ENCODE measurements around the gene PRR20G. TPM values are rescaled to one million over a fixed set of nuclear protein-coding genes. Genes with fewer than 3 reads are reported as not detected.

Gene PRR20G
- total and polyA plus RNA-seq, 2 of the 8 experiments (the other 6 are each of a cell fraction or from before 2014, with no cell fraction given): 0.24 TPM; not detected in 1

GRCh38 chr3:127316685-127317084, 28.8 kb upstream of the PRR20G start:
- no peak overlapping the region for H2BK120ac ChIP-seq (replicated peaks; ENCODE audit: low read depth, low read length)
- H2AK5ac ChIP-seq (ENCODE audit: low read depth, low read length): no peak overlapping the region
- no peaks in the 10 kb centered on the region for H3K79me1 ChIP-seq (ENCODE audit: low read depth, low read length)
- FAIRE-seq (no peak), DNase-seq (ENCODE audit: low read depth in 1 of 2, low spot score in 2 of 2) (no peak)
- H3K4me1 ChIP-seq (replicated peaks in 1 of 4; ENCODE audit: control insufficient read depth in 3 of 4, insufficient read depth in 4 of 4, low read length in 3 of 4): no peaks in the 10 kb centered on the region
- H2AFZ ChIP-seq (ENCODE audit: low read length): no peak overlapping the region
- H3K79me2 ChIP-seq (ENCODE audit: control insufficient read depth in 1 of 2, insufficient read depth in 2 of 2, low read length in 2 of 2): no peaks in the 10 kb centered on the region
- H2BK5ac ChIP-seq (ENCODE audit: low read depth, low read length): no peak overlapping the region
- H3K56ac ChIP-seq (replicated peaks; ENCODE audit: insufficient read length, low read depth, low read length): no peak overlapping the region
- no peak overlapping the region for H2BK15ac ChIP-seq (ENCODE audit: low read length)
- no peak overlapping the region for H3K18ac ChIP-seq (ENCODE audit: extremely low read depth, low read length)
- H3K23ac ChIP-seq (ENCODE audit: insufficient read length): no peak overlapping the region
- TF ChIP-seq HDAC2 (IDR thresholded peaks at IDR 0.05; ENCODE audit: borderline replicate concordance in 1 of 2, low read depth in 2 of 2, low read length in 2 of 2): no peak
- no peak for TF ChIP-seq BCL11A (IDR thresholded peaks at IDR 0.05; ENCODE audit: low read depth in 2 of 2, low read length in 2 of 2)
- TF ChIP-seq, protein P1, sequence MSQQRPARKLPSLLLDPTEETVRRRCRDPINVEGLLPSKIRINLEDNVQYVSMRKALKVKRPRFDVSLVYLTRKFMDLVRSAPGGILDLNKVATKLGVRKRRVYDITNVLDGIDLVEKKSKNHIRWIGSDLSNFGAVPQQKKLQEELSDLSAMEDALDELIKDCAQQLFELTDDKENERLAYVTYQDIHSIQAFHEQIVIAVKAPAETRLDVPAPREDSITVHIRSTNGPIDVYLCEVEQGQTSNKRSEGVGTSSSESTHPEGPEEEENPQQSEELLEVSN (IDR thresholded peaks at IDR 0.05): no peak
- CTCF ChIA-PET (ENCODE audit: partially characterized antibody): no interaction called here
- no peak overlapping the region for H3K9ac ChIP-seq (replicated peaks in 1 of 4; ENCODE audit: extremely low read depth in 1 of 4, low read depth in 3 of 4, low read length in 3 of 4)
- no peak overlapping the region for H4K91ac ChIP-seq (replicated peaks; ENCODE audit: insufficient read length, low read length)
- POLR2A ChIA-PET (ENCODE audit: partially characterized antibody): no interaction called here
- H3K14ac ChIP-seq (ENCODE audit: insufficient read length): no peak overlapping the region
- H4K5ac ChIP-seq (ENCODE audit: insufficient read length, low read depth, low read length): no peak overlapping the region
- no peaks in the 10 kb centered on the region for H4K20me1 ChIP-seq (replicated peaks in 1 of 2; ENCODE audit: control insufficient read depth in 1 of 2, insufficient read depth in 2 of 2, low read length in 2 of 2)
- peaks cover 0 to 4% of the 10 kb centered on the region in 2 experiments; a peak in 1 of 4 replicates for H3K9me3 ChIP-seq (ENCODE audit: insufficient read depth in 2 of 2, low read depth in 1 of 2, low read length in 1 of 2)
- H3K23me2 ChIP-seq (ENCODE audit: low read depth, low read length): no peaks in the 10 kb centered on the region
- H3K27me3 ChIP-seq (replicated peaks in 1 of 4; ENCODE audit: control insufficient read depth in 3 of 4, extremely low read depth in 1 of 4, insufficient read depth in 3 of 4, low read length in 3 of 4): no peaks in the 10 kb centered on the region; a peak in 1 of 7 replicates
- no peaks in the 10 kb centered on the region for H3K36me3 ChIP-seq (ENCODE audit: control insufficient read depth in 2 of 4, insufficient read depth in 4 of 4, low read length in 3 of 4)
- H3K27ac ChIP-seq (ENCODE audit: low read depth, low read length): no peak overlapping the region
- no peak overlapping the region for H2BK12ac ChIP-seq (ENCODE audit: low read depth, low read length)
- 94% methylated on average over 7 of the region's 7 CpGs; no CpG with 5 or more reads in 1 of the 2 experiments for WGBS, 2 experiments (ENCODE audit: extremely low coverage in 1 of 2, insufficient coverage in 1 of 2, insufficient read length in 1 of 2, insufficient replicate concordance in 2 of 2, low coverage in 1 of 2, low lambda C conversion rate in 2 of 2, missing lambda C conversion rate in 1 of 2)
- H2BK20ac ChIP-seq (ENCODE audit: low read length): no peak overlapping the region
- H4K8ac ChIP-seq (ENCODE audit: extremely low read depth, insufficient read depth, low read length): no peak overlapping the region
- no peak overlapping the region for H3K4ac ChIP-seq (replicated peaks; ENCODE audit: insufficient read length, low read depth, low read length)
- H3K4me2 ChIP-seq (ENCODE audit: insufficient read depth in 1 of 2, low read depth in 2 of 2, low read length in 2 of 2): no peak overlapping the region
- no peak overlapping the region for H3K4me3 ChIP-seq (ENCODE audit: extremely low read depth in 1 of 4, insufficient read depth in 2 of 4, low read depth in 3 of 4, low read length in 4 of 4)
